Gastrocnemius medialis (tissue), 4 donors: Measurements from ENCODE around the gene SLC5A6. TPM values are rescaled to one million over a fixed set of nuclear protein-coding genes. Genes with fewer than 3 reads are reported as not detected.

ENCODE experiments used
- ATAC-seq, 2 donors: fragments of 150-250 bp; one replicate each; pipeline ENCODE4 v1.9.1; 2016
- DNase-seq, 2 donors: peaks; one replicate each; pipeline ENCODE4 v3.0.0-alpha.2; 2019
- H3K27ac ChIP-seq, 4 donors: fragments of 200-600 bp; sonication (generic); 1 replicate in 1 of 4; 2 replicates in 3 of 4; pipeline ENCODE4 v1.5.1; 2016 to 2018; ENCODE audit warnings: mild to moderate bottlenecking in 2 of 4, moderate library complexity in 1 of 4
- H3K27me3 ChIP-seq, 3 donors: fragments of 200-600 bp; sonication (generic) in 2 of 3; 1 replicate in 1 of 3; 2 replicates in 2 of 3; pipeline versions ENCODE4 v1.5.1 to v1.6.0; 2016 to 2019; ENCODE audit warnings: mild to moderate bottlenecking in 1 of 3, moderate library complexity in 1 of 3
- H3K36me3 ChIP-seq, 2 donors: fragments of 200-600 bp; sonication (generic) in 1 of 2; one replicate each; pipeline ENCODE4 v1.5.1; 2017 to 2018
- H3K4me1 ChIP-seq, 2 donors: fragments of 200-600 bp; sonication (generic) in 1 of 2; one replicate each; pipeline ENCODE4 v1.5.1; 2016 to 2017; ENCODE audit warnings: mild to moderate bottlenecking in 2 of 2
- H3K4me3 ChIP-seq, 4 donors: fragments of 200-600 bp; sonication (generic) in 3 of 4; 1 replicate in 1 of 4; 2 replicates in 3 of 4; pipeline ENCODE4 v1.5.1; 2016 to 2019; ENCODE audit warnings: mild to moderate bottlenecking in 2 of 4
- H3K9me3 ChIP-seq, 3 donors: fragments of 200-600 bp; sonication (generic) in 2 of 3; 1 replicate in 1 of 3; 2 replicates in 2 of 3; pipeline ENCODE4 v1.5.1; 2016 to 2019
- CTCF ChIP-seq, 5 experiments: fragments of 450-650 bp in 3 of 5; fragments of 200-600 bp in 2 of 5; sonication (generic) in 2 of 5; IDR thresholded peaks in 4 of 5; conservative IDR thresholded peaks in 1 of 5; 1 replicate in 4 of 5; 2 replicates in 1 of 5; pipeline ENCODE4 v1.5.1; 2016 to 2019; ENCODE audit warnings: antibody characterized with exemption in 5 of 5, mild to moderate bottlenecking in 3 of 5, moderate library complexity in 3 of 5
- POLR2A ChIP-seq, 2 donors: fragments of 450-650 bp; IDR thresholded peaks; one replicate each; pipeline ENCODE4 v1.6.1; 2017; ENCODE audit warnings: antibody characterized with exemption in 2 of 2, mild to moderate bottlenecking in 2 of 2, moderate library complexity in 2 of 2
- in situ Hi-C, 4 donors: fragments of 200-750 bp; cut with MboI; loops; one replicate each; pipeline versions ENCODE4 v1.15.0 to v1.8.0; 2017; ENCODE audit warnings: low sequenced_read_pairs in 4 of 4
- intact Hi-C: fragments of 100-400 bp; cut with DNase I; formaldehyde crosslinking; loops from one replicate; pipeline ENCODE4 v1.15.1; 2023; ENCODE audit warnings: low total_unique reads
- total RNA-seq, 4 donors: library from RNA; depleted of rRNA; stranded (reverse); fragments of >200 nt; gene quantifications; one replicate each; pipeline versions ENCODE4 v1.1.0 to v1.2.3, GENCODE V29; 2016

SLC5A6 gene
- total RNA-seq: 10 to 100 TPM; 19.0 to 46.5 (median 32.5) TPM

GRCh38 chr2:27211943-27212625 lies at the start of gene SLC5A6, which contains the start of gene ATRAID:
Gene SLC5A6, minus strand, starts transcription at chr2:27212268. Its CDS starts 4,618 bp downstream, at chr2:27207650.
Gene ATRAID, plus strand, starts transcription at chr2:27212041. Its CDS starts 328 bp downstream, at chr2:27212369.
- peak; percentile 90 to 92 for ATAC-seq
- Histone ChIP-seq H3K27me3 (no peaks in the 10 kb centered on the region), H3K4me1 (peaks cover 15 to 18% of the 10 kb centered on the region in 2 donors), H3K27ac (peak within 1 kb of the TSS; percentile 94 to 99 (median 98)), H3K9me3 (no peaks in the 10 kb centered on the region), H3K36me3 (peaks cover 0 to 39% of the 10 kb centered on the region in 2 donors), H3K4me3 (peak within 1 kb of the TSS; percentile 83 to 94 (median 87))
- TF ChIP-seq CTCF (IDR thresholded peaks at IDR 0.05 in 4 of 5, conservative IDR thresholded peaks at IDR 0.05 in 1 of 5) (no peak), POLR2A (IDR thresholded peaks at IDR 0.05) (peak; percentile 87 to 89)
- in situ Hi-C loops: loop anchor here in 1 of 4 donors (25.0 kb wide), 1 partner anchor 250 kb away; the partner anchor contains the start of gene MAPRE3
- intact Hi-C loops: loop anchor here (1.0 to 10.0 kb wide), 5 partner anchors 70 to 273 kb away; partner anchors contain the start of genes GTF3C2, IFT172, KHK and PREB
- peak; percentile 81 to 84 for DNase-seq

GRCh38 chr2:27261241-27261925 lies 49.3 kb upstream of the SLC5A6 start:
- no peaks in the 10 kb centered on the region for H3K9me3 ChIP-seq
- no peak overlapping the region for H3K4me3 ChIP-seq
- DNase-seq (no peak), ATAC-seq (no peak)
- intact Hi-C loops: no loop called here
- H3K36me3 ChIP-seq: no peaks in the 10 kb centered on the region
- in situ Hi-C loops: no loop called here
- H3K27me3 ChIP-seq: peaks cover 68 to 80% (median 71%) of the 10 kb centered on the region in 3 donors
- H3K27ac ChIP-seq: no peak overlapping the region
- peaks cover 25 to 26% of the 10 kb centered on the region in 2 donors for H3K4me1 ChIP-seq
- TF ChIP-seq CTCF (IDR thresholded peaks at IDR 0.05 in 4 of 5, conservative IDR thresholded peaks at IDR 0.05 in 1 of 5) (no peak), POLR2A (IDR thresholded peaks at IDR 0.05) (no peak)

GRCh38 chr2:27258051-27258450 lies 46.0 kb upstream of the SLC5A6 start:
- Histone ChIP-seq H3K9me3 (no peaks in the 10 kb centered on the region), H3K36me3 (no peaks in the 10 kb centered on the region), H3K27me3 (peaks cover 35 to 47% (median 43%) of the 10 kb centered on the region in 3 donors), H3K4me3 (no peak overlapping the region), H3K4me1 (peaks cover 7 to 9% of the 10 kb centered on the region in 2 donors), H3K27ac (no peak overlapping the region)
- ATAC-seq (no peak), DNase-seq (no peak)
- no peak for TF ChIP-seq POLR2A (IDR thresholded peaks at IDR 0.05)
- in situ Hi-C loops: no loop called here
- intact Hi-C loops: no loop called here

- Histone ChIP-seq H3K36me3 (no peaks in the 10 kb centered on the region), H3K27ac (no peak overlapping the region), H3K9me3 (no peaks in the 10 kb centered on the region), H3K4me1 (peaks cover 0 to 2% of the 10 kb centered on the region in 2 donors), H3K4me3 (no peak overlapping the region), H3K27me3 (peaks cover 24 to 38% (median 32%) of the 10 kb centered on the region in 3 donors)
- no peak for ATAC-seq
- intact Hi-C loops: no loop called here
- DNase-seq: no peak
- TF ChIP-seq CTCF (IDR thresholded peaks at IDR 0.05 in 4 of 5, conservative IDR thresholded peaks at IDR 0.05 in 1 of 5) (no peak), POLR2A (IDR thresholded peaks at IDR 0.05) (no peak)
- in situ Hi-C loops: no loop called here
These were observed 44.9 kb upstream of the SLC5A6 start for GRCh38 chr2:27256855-27257454.

- in situ Hi-C loops (no loop called here), intact Hi-C loops (no loop called here)
- ATAC-seq: no peak
- H3K36me3 ChIP-seq: no peaks in the 10 kb centered on the region
- no peaks in the 10 kb centered on the region for H3K4me1 ChIP-seq
- no peak overlapping the region for H3K27ac ChIP-seq
- TF ChIP-seq POLR2A (IDR thresholded peaks at IDR 0.05) (no peak), CTCF (IDR thresholded peaks at IDR 0.05 in 4 of 5, conservative IDR thresholded peaks at IDR 0.05 in 1 of 5) (no peak)
- H3K4me3 ChIP-seq: no peak overlapping the region
- DNase-seq: no peak
- peaks cover 11 to 25% (median 19%) of the 10 kb centered on the region in 3 donors for H3K27me3 ChIP-seq
- no peaks in the 10 kb centered on the region for H3K9me3 ChIP-seq
These were observed 43.6 kb upstream of the SLC5A6 start for GRCh38 chr2:27255660-27256059.
